AG04449 (cell line): Measurements from ENCODE around the gene CACNB2.
A peak's percentile ranks its signal among the peaks of the same experiment; 100 is the strongest.

ENCODE experiments used
- CTCF ChIA-PET: fragments of 350-600 bp; formaldehyde crosslinking; extraction: SDS; loops from one replicate; lab custom pipeline; 2021; ENCODE audit warnings: antibody characterized with exemption; lab: Yijun Ruan, JAX
- POLR2A ChIA-PET: fragments of 400-600, 350-600 bp; formaldehyde crosslinking; extraction: SDS; loops from one replicate; lab custom pipeline; 2020; ENCODE audit warnings: antibody characterized with exemption, inconsistent platforms; lab: Yijun Ruan, JAX
- DNase-seq: peaks from one replicate; pipeline ENCODE4 v3.0.0-alpha.2; 2010; ENCODE audit warnings: low read depth, low spot score
- H3K4me3 ChIP-seq: 2 replicates; pipeline ENCODE4 v1.5.1; 2011; ENCODE audit warnings: low read depth, mild to moderate bottlenecking, control low read depth, low read length
- CTCF ChIP-seq: IDR thresholded peaks from one replicate; pipeline ENCODE4 v1.5.1; 2011; ENCODE audit warnings: mild to moderate bottlenecking, moderate library complexity, low read length, control low read depth, inconsistent platforms; ENCODE audit not compliant: insufficient read depth; ENCODE audit errors: missing control alignments

Gene CACNB2

GRCh38 chr10:18235477-18235876, 95.3 kb downstream of the CACNB2 start:
- DNase-seq: no peak
- ChIA-PET POLR2A (no interaction called here), CTCF (no interaction called here)
- no peak for TF ChIP-seq CTCF
- no peak overlapping the region for H3K4me3 ChIP-seq

- H3K4me3 ChIP-seq: no peak overlapping the region
- DNase-seq: no peak
- POLR2A ChIA-PET: no interaction called here
- TF ChIP-seq CTCF: no peak
- CTCF ChIA-PET: interaction anchor here (3.4 kb wide), 1 partner anchor 391 kb away, joined by 29 read pairs; no protein-coding TSS in a partner anchor
Observed at GRCh38 chr10:18236756-18237155, 96.5 kb downstream of the CACNB2 start.

- ChIA-PET CTCF (interaction anchor here (0.6 to 3.4 kb wide), 16 partner anchors 9 to 830 kb away, joined by 3 to 29 read pairs (median 3); partner anchors contain the start of gene STAM), POLR2A (no interaction called here)
- TF ChIP-seq CTCF: peak; percentile 50
- no peak overlapping the region for H3K4me3 ChIP-seq
- DNase-seq: no peak
Observed at GRCh38 chr10:18238870-18239485, 98.8 kb downstream of the CACNB2 start.

GRCh38 chr10:18240185-18240882, 100.1 kb downstream of the CACNB2 start:
- DNase-seq: no peak
- no peak for TF ChIP-seq CTCF
- H3K4me3 ChIP-seq: no peak overlapping the region
- ChIA-PET POLR2A (no interaction called here), CTCF (interaction anchor here (1.0 to 3.4 kb wide), 6 partner anchors 24 to 831 kb away, joined by 3 to 29 read pairs (median 5); no protein-coding TSS in a partner anchor)

- DNase-seq: no peak
- TF ChIP-seq CTCF: no peak
- ChIA-PET POLR2A (no interaction called here), CTCF (interaction anchor here (1.5 kb wide), 1 partner anchor 9 kb away, joined by 4 read pairs; no protein-coding TSS in a partner anchor)
- H3K4me3 ChIP-seq: no peak overlapping the region
Observed at GRCh38 chr10:18246967-18247366, 106.7 kb downstream of the CACNB2 start.

GRCh38 chr10:18252086-18252485, 111.9 kb downstream of the CACNB2 start:
- CTCF ChIA-PET: no interaction called here
- no peak for TF ChIP-seq CTCF
- POLR2A ChIA-PET: no interaction called here
- no peak for DNase-seq
- H3K4me3 ChIP-seq: no peak overlapping the region
